Activated naive CD4-positive, alpha-beta T cell treated with anti-CD3 and anti-CD28 coated beads for 36 hours (primary cell): ENCODE results near the gene LYPD8. TPM values are rescaled to one million over a fixed set of nuclear protein-coding genes. Genes with fewer than 3 reads are reported as not detected.
"Not testable (repeated sequence)": the region's sequence is repeated elsewhere in the genome, so short reads cannot be mapped to it uniquely, and the experiment has no call there.

Source experiments
- CTCF ChIA-PET: fragments of 350-600 bp; sonication (Branson Sonifier 250); formaldehyde crosslinking; loops from one replicate; lab custom pipeline; 2021; ENCODE audit warnings: antibody characterized with exemption; lab: Charles Lee
- DNase-seq: peaks from one replicate; pipeline ENCODE4 v3.0.0-alpha.2; 2020
- H3K27ac Mint-ChIP-seq: one replicate; pipeline ENCODE4 v1.8.0; 2021; ENCODE audit warnings: mild to moderate bottlenecking, mixed read lengths
- H3K27me3 Mint-ChIP-seq: one replicate; pipeline ENCODE4 v1.8.0; 2021; ENCODE audit warnings: low read depth, mixed read lengths
- H3K36me3 Mint-ChIP-seq: one replicate; pipeline ENCODE4 v1.8.0; 2021; ENCODE audit warnings: low read depth, mixed read lengths
- H3K4me1 Mint-ChIP-seq: one replicate; pipeline ENCODE4 v1.8.0; 2021; ENCODE audit warnings: low read depth, mixed read lengths
- H3K4me3 Mint-ChIP-seq: one replicate; pipeline ENCODE4 v1.8.0; 2021; ENCODE audit warnings: mild to moderate bottlenecking, moderate library complexity, mixed read lengths
- H3K9me3 Mint-ChIP-seq: one replicate; pipeline ENCODE4 v1.8.0; 2021; ENCODE audit warnings: mixed read lengths
- intact Hi-C: fragments of 100-400 bp; cut with micrococcal nuclease; formaldehyde crosslinking; loops from one replicate; pipeline ENCODE4 v1.15.1; 2023
- total RNA-seq, 2 experiments: library from RNA; stranded (reverse); gene quantifications; one replicate each; pipeline ENCODE4 v1.2.3, GENCODE V29; 2021

LYPD8 gene, protein sequence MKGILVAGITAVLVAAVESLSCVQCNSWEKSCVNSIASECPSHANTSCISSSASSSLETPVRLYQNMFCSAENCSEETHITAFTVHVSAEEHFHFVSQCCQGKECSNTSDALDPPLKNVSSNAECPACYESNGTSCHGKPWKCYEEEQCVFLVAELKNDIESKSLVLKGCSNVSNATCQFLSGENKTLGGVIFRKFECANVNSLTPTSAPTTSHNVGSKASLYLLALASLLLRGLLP
- not detected for total RNA-seq

DNA sequence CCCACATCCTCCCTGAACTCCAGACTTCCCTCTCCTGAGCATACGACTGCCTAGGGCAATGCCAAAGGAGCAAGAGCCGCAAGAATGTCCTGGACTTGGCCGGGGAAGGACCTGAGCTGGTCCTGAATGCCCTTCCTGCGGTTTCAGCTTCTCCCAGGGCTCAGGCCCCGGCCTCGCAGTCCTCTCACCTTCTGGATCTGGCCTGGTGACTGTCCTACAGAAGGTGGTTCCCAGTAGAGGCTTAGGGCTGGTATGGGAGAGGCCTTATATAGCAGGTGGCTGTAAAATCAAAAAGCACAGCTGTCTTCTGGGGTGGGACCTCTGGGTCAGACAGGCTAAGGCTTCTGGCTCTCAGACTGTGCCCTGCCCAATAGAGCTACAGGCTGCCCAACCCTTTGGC is at the start of gene LYPD8:
Gene LYPD8, minus strand, starts transcription at position 243 of the 400 bp plus-strand sequence. CDS start 4,678 bp downstream, outside the sequence.
- Mint-ChIP-seq H3K36me3 (no peaks in the 10 kb centered on the region), H3K27me3 (peaks cover under 1% of the 10 kb centered on the region), H3K4me1 (peaks cover 12% of the 10 kb centered on the region), H3K9me3 (peaks cover under 1% of the 10 kb centered on the region), H3K27ac (no peak within 1 kb of the TSS), H3K4me3 (no peak within 1 kb of the TSS)
- DNase-seq = no peak
- intact Hi-C loops = no loop called here
- CTCF ChIA-PET = no interaction called here

DNA sequence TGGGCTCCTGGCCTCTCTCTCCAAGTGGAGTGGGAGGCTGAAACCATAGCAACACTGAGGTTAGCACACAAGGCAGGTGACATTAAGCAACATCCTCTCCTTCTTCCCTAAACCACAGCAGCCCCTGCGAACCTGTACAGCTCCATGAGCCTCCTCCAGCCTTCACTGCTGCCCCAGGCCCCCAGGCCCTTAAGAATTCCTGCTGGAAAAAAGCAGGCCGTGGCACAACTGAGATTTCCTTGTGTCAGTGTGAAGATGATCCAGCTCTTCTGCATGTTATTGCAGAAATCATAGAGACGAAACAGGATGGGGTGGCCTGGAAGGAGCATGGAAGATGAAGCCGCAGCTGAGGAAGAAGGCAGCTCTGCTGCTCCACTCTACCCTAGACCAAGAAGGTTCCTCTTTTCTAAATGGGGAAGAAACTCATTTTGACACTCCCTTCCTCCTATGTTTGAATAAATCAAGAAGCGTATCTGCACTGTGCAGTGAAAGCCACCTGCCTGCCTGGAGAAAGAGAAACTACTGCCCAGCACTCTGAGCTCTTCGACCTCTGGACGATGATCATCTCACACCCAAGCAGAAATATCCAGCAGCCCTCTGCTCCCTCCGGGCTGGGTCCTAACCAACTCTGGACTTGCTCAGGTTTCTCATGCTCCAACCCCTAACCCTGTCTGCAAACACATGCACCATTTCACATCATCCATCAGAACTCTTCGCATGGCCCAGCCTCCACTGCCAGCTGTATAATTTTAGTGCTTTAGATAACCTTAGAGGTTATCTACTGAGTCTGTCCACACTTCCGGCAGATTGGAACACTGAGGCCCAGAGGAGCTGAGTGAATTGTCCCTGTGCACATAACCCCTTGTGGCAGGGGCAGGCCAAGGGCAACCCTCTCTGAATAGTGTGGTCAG is 49.5 kb upstream of the LYPD8 start:
- H3K36me3 Mint-ChIP-seq = no peaks in the 10 kb centered on the region
- no peaks in the 10 kb centered on the region for H3K9me3 Mint-ChIP-seq
- CTCF ChIA-PET = interaction anchor here (0.6 to 4.6 kb wide), 14 partner anchors 9 to 561 kb away, joined by 3 to 53 read pairs (median 4); no protein-coding TSS in a partner anchor
- intact Hi-C loops = no loop called here
- H3K4me3 Mint-ChIP-seq = no peak overlapping the region
- H3K4me1 Mint-ChIP-seq = peaks cover 9% of the 10 kb centered on the region
- no peak for DNase-seq
- H3K27ac Mint-ChIP-seq = no peak overlapping the region
- H3K27me3 Mint-ChIP-seq = peaks cover 5% of the 10 kb centered on the region

DNA sequence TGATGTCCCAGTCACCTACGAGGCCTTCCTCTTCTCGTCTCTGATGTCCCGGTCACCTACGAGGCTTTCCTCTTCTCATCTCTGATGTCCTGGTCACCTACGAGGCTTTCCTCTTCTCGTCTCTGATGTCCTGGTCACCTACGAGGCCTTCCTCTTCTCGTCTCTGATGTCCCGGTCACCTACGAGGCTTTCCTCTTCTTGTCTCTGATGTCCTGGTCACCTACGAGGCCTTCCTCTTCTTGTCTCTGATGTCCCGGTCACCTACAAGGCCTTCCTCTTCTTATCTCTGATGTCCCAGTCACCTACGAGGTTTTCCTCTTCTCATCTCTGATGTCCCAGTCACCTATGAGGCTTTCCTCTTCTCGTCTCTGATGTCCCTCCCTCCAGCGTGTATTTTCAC is 47.9 kb upstream of the LYPD8 start:
- intact Hi-C loops, H3K4me1 Mint-ChIP-seq, H3K27me3 Mint-ChIP-seq, H3K27ac Mint-ChIP-seq, H3K4me3 Mint-ChIP-seq, H3K9me3 Mint-ChIP-seq, H3K36me3 Mint-ChIP-seq, DNase-seq: not testable (repeated sequence)
- CTCF ChIA-PET = interaction anchor here (0.7 to 4.6 kb wide), 2 partner anchors 180 to 399 kb away, joined by 3 to 53 read pairs; no protein-coding TSS in a partner anchor

DNA sequence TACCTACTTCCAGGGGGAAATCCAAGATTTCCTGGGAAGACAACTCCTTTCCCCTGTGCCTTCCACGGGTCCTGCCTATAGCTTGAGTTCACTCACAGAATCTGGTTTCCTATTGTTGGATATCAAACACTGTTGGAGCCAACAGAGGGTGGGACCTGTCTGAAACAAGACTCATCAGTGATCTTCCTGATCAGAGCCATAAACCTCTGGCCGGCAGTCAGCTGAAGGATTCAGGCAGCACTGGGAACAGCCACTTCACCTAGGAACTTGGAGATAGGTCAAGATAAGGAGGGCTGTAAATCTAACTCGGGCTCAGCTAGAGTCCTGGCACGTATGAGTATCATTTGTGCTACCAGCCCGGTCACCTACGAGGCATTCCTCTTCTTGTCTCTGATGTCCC is 46.9 kb upstream of the LYPD8 start:
- intact Hi-C loops = no loop called here
- Mint-ChIP-seq H3K4me3 (no peak overlapping the region), H3K9me3 (no peaks in the 10 kb centered on the region), H3K4me1 (peaks cover 9% of the 10 kb centered on the region), H3K27me3 (peaks cover 5% of the 10 kb centered on the region), H3K36me3 (no peaks in the 10 kb centered on the region), H3K27ac (no peak overlapping the region)
- no peak for DNase-seq
- CTCF ChIA-PET = no interaction called here

DNA sequence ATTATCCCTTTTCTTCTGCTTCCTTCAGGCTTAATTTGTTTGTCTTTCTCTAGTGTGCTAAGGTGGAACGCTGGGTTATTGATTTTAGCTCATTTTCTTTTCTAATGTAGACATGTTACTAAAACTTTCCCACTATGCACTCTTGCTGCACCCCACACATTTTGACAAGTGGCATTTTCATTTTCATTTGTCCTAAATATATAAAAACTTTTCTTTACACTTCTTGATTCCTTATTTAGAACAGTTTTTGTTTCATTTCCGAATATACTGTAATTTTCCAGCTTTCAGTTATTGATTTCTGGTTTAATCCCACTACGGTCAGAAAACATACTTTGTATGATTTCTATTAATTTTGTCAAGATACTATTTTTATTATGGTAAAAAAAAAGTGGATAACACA is 44.9 kb upstream of the LYPD8 start:
- H3K27me3 Mint-ChIP-seq = peaks cover 5% of the 10 kb centered on the region
- DNase-seq = no peak
- intact Hi-C loops = no loop called here
- peaks cover 9% of the 10 kb centered on the region for H3K4me1 Mint-ChIP-seq
- H3K9me3 Mint-ChIP-seq = peaks cover 2% of the 10 kb centered on the region
- no peaks in the 10 kb centered on the region for H3K36me3 Mint-ChIP-seq
- no peak overlapping the region for H3K4me3 Mint-ChIP-seq
- CTCF ChIA-PET = interaction anchor here (1.0 kb wide), 1 partner anchor 104 kb away, joined by 3 read pairs; no protein-coding TSS in a partner anchor
- H3K27ac Mint-ChIP-seq = no peak overlapping the region

DNA sequence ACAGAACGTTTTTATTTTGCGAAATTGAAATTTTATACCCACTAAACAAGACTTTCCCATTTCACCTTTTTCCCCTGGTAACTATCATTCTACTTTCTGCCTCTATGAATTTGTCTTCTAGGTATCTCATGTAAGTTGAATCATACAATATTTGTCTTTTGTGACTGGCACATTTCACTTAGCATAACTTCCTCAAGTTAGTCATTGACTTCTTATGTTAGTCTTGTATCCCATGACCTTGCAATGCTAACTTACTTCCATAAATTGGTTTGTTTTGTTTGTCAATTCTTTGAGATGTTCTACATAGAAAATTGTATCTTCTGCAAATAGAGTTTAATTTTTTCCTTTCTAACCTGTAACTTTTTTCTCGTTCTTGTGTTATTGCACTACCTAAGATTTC is 43.2 kb upstream of the LYPD8 start:
- intact Hi-C loops = loop anchor here (2.0 to 5.0 kb wide), 2 partner anchors 20 to 556 kb away; no protein-coding TSS in a partner anchor
- no peak overlapping the region for H3K27ac Mint-ChIP-seq
- DNase-seq = no peak
- CTCF ChIA-PET = no interaction called here
- H3K27me3 Mint-ChIP-seq = peaks cover 5% of the 10 kb centered on the region
- no peak overlapping the region for H3K4me3 Mint-ChIP-seq
- H3K9me3 Mint-ChIP-seq = peaks cover 9% of the 10 kb centered on the region
- no peaks in the 10 kb centered on the region for H3K36me3 Mint-ChIP-seq
- no peaks in the 10 kb centered on the region for H3K4me1 Mint-ChIP-seq

DNA sequence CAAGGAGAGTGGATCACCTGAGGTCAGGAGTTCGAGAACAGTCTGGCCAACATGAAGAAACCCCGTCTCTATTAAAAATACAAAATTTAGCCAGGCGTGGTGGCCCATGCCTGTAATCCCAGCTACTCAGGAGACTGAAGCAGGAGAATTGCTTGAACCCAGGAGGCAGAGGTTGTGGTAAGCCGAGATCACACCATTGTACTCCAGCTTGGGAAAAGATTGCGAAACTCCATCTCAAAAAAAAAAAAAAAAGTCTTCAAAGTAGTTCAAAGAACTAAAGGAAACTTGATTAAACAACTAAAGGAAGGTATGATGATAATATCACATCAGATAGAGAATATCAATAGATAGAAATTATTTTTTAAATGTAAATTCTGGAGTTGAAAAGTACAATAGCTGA is 39.1 kb upstream of the LYPD8 start:
- not testable (repeated sequence) for H3K27ac Mint-ChIP-seq

DNA sequence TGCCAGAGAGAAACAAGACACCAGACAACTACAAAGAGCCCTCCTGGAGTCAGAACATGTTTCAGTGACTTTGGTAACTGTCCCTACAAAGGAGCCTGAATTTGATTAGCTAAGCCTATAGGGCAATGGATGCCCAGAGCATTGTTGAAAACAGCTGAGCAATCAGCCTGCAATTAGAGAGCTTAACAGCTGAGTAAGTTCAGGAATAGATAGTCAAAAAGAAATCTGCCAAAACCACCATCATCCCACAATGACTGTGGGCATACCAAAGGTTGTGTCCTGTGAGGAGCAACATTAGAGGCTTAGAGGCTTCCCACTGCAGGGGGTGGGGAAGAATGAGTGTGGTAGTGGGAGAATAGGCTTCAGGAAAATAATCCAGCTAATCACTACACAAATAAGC is 38.0 kb upstream of the LYPD8 start:
- peaks cover 11% of the 10 kb centered on the region for H3K9me3 Mint-ChIP-seq
- H3K27ac Mint-ChIP-seq = no peak overlapping the region
- no peaks in the 10 kb centered on the region for H3K27me3 Mint-ChIP-seq
- CTCF ChIA-PET = no interaction called here
- H3K4me3 Mint-ChIP-seq = no peak overlapping the region
- no peak for DNase-seq
- H3K36me3 Mint-ChIP-seq = no peaks in the 10 kb centered on the region
- no peaks in the 10 kb centered on the region for H3K4me1 Mint-ChIP-seq
- intact Hi-C loops = no loop called here

More for the DNA sequence above, 39.1 kb upstream of the LYPD8 start:
- H3K4me3 Mint-ChIP-seq, H3K4me1 Mint-ChIP-seq, H3K36me3 Mint-ChIP-seq, DNase-seq, H3K27me3 Mint-ChIP-seq: not testable (repeated sequence)
- intact Hi-C loops = loop anchor here (5.0 kb wide), 1 partner anchor 552 kb away; no protein-coding TSS in a partner anchor
- H3K9me3 Mint-ChIP-seq = peaks cover 11% of the 10 kb centered on the region
- CTCF ChIA-PET = interaction anchor here (1.6 to 2.4 kb wide), 2 partner anchors 10 to 12 kb away, joined by 5 to 14 read pairs; no protein-coding TSS in a partner anchor

DNA sequence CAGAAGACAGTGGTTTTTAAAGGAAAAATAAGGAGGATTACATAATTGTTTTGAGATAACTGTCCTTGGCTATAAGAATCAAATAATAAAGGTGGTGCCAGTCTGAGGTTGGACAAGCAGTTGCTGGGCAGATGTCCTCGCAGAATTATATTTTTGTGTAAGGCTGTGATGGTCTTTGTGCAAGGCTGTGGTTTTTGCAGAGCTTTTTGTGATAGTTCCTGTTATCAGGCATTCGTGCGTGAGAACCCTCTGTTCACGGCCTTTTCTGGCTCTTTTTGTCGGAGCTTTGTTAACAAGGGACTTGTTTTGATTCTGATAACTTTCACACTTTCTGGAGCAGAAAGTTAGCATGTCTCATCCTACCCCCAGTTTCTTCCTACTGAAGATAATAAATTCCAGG is 36.8 kb upstream of the LYPD8 start:
- Mint-ChIP-seq H3K27me3 (no peaks in the 10 kb centered on the region), H3K27ac (no peak overlapping the region), H3K4me3 (no peak overlapping the region), H3K4me1 (no peaks in the 10 kb centered on the region), H3K9me3 (peaks cover 11% of the 10 kb centered on the region), H3K36me3 (no peaks in the 10 kb centered on the region)
- DNase-seq = no peak
- CTCF ChIA-PET = no interaction called here
- intact Hi-C loops = no loop called here

DNA sequence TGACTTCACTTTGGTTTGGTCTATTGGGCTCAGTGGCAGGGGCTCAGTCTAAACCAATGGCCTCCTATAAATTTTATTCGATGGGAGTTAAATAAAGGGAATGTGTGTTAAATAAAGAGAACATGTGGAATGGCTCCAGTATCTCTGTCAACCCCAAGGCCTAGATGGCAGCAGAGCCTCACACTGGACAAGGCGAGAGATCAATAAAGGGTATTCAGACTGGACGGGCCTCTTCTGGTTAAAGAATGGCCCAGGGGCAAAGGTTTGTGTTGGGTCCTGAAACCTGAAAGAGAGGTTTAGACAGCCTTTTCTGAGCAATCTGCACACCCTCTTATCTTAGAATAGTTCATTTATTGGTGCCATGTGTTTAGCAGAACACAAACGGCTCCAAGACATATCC is 35.5 kb upstream of the LYPD8 start:
- CTCF ChIA-PET = no interaction called here
- H3K27me3 Mint-ChIP-seq = no peaks in the 10 kb centered on the region
- no peaks in the 10 kb centered on the region for H3K4me1 Mint-ChIP-seq
- no peaks in the 10 kb centered on the region for H3K36me3 Mint-ChIP-seq
- H3K4me3 Mint-ChIP-seq = no peak overlapping the region
- DNase-seq = no peak
- intact Hi-C loops = no loop called here
- H3K9me3 Mint-ChIP-seq = peaks cover 11% of the 10 kb centered on the region
- H3K27ac Mint-ChIP-seq = no peak overlapping the region

DNA sequence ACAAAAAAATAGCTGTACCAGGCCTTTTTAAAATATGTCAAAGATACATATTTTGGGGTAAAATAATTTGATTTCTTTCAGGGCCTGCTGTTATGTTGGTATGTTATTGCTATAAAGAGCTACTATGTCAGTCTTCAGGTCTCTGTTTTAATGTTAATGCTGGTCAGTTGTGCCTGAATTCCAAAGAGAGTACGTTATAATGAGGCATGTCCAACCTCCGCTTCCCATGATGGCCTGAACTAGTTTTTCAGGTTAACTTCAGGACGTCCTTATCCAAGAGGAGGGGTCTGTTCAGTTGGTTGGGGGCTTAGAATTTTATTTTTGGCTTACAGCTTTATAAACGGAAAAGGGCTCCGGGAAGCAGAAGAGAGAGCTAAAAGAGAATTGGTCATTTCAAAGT is 34.9 kb upstream of the LYPD8 start:
- no peaks in the 10 kb centered on the region for H3K27me3 Mint-ChIP-seq
- CTCF ChIA-PET = no interaction called here
- no peaks in the 10 kb centered on the region for H3K36me3 Mint-ChIP-seq
- H3K9me3 Mint-ChIP-seq = peaks cover 9% of the 10 kb centered on the region
- no peak overlapping the region for H3K4me3 Mint-ChIP-seq
- H3K27ac Mint-ChIP-seq = no peak overlapping the region
- no peak for DNase-seq
- intact Hi-C loops = no loop called here
- H3K4me1 Mint-ChIP-seq = no peaks in the 10 kb centered on the region

DNA sequence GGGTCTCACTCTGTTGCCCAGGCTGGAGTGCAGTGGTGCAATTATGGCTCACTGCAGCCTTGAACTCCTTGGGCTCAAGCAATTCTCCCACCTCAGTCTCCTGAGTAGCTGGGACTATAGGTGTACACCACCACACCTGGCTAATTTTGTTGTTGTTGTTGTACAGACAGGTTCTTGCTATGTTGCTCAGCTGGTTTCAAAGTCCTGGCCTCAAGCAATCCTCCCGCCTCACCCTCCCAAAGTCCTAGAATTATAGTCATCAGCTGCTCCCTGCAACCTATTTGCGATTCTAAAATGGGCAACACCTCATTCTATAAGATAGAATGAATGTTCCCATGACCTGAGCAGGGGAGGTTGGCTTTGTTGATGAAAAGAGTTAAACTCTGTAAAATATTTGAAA is 33.8 kb upstream of the LYPD8 start:
- DNase-seq, CTCF ChIA-PET: not testable (repeated sequence)

More for the DNA sequence above, 33.8 kb upstream of the LYPD8 start:
- H3K27ac Mint-ChIP-seq, H3K9me3 Mint-ChIP-seq, H3K4me1 Mint-ChIP-seq, H3K36me3 Mint-ChIP-seq, intact Hi-C loops, H3K27me3 Mint-ChIP-seq, H3K4me3 Mint-ChIP-seq: not testable (repeated sequence)
